IPS DF 6.9 (cell line): ENCODE measurements around the gene BAIAP2.
"Not testable (repeated sequence)": the region's sequence is repeated elsewhere in the genome, so short reads cannot be mapped to it uniquely, and the experiment has no call there.

Experiments
- DNase-seq: peaks from one replicate; pipeline ENCODE4 v3.0.0-alpha.2; 2013; ENCODE audit warnings: low read depth, low spot score
- H3K27ac ChIP-seq: one replicate; pipeline ENCODE4 v1.5.1; 2013; ENCODE audit warnings: low read length, control low read depth
- H3K27me3 ChIP-seq: 2 replicates; pipeline ENCODE4 v1.6.1; 2013; ENCODE audit warnings: mild to moderate bottlenecking, low read length; ENCODE audit not compliant: control insufficient read depth, insufficient read depth
- H3K36me3 ChIP-seq: 2 replicates; pipeline ENCODE4 v1.6.1; 2013; ENCODE audit warnings: low read length; ENCODE audit not compliant: control insufficient read depth, insufficient read depth
- H3K4me1 ChIP-seq: 2 replicates; pipeline ENCODE4 v1.6.1; 2013; ENCODE audit warnings: low read length; ENCODE audit not compliant: control insufficient read depth, insufficient read depth
- H3K4me3 ChIP-seq: 2 replicates; pipeline ENCODE4 v1.5.1; 2013; ENCODE audit warnings: mild to moderate bottlenecking, low read length
- H3K9me3 ChIP-seq: 2 replicates; pipeline ENCODE4 v1.6.1; 2013; ENCODE audit warnings: low read length, inconsistent platforms; ENCODE audit not compliant: control insufficient read depth, insufficient read depth
- WGBS: extraction: QIAGEN DNeasy Blood & Tissue Kit; methylation state at CpG from one replicate; pipeline ENCODE4 v1.1.7; 2013; ENCODE audit warnings: mixed read lengths, missing lambda C conversion rate; ENCODE audit not compliant: insufficient read length, insufficient coverage; 5-methylcytosine and 5-hydroxymethylcytosine counted together

The BAIAP2 gene

DNA sequence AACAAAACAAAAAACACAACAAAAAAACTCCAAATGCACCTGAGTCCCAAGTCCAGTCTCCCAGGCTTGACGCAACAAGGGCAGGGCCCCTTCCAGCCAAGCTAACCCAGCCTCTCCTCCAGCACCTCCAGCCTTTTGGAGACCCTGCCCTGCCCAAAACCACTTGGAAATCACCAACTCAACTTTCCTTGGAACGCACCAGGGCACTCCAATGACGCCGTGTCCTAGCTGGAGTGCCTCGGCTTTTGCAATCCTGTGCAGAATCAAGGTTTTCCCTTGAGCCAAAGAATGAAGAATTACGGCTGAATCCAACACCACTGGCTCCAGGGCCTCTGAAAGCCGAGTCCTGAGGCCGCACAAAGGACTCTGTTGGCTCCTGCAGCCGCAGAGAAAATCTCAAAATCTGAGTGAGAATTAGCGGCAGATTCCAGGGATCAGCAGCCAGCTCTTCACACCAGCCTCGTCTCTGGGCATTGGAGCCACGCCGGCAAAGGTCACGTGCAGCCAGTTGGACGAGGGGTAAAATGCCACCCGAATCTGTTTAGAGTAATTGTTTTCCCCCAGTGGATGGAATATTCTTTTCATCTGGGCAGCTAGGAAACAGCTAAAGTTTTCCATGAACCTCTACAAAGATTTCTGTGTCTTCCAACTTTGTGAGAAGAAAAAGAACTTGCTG, 9.7 kb upstream of the BAIAP2 start:
- no peak overlapping the region for H3K27ac ChIP-seq
- no peak for DNase-seq
- H3K27me3 ChIP-seq, result no peaks in the 10 kb centered on the region
- no peaks in the 10 kb centered on the region for H3K36me3 ChIP-seq
- H3K4me3 ChIP-seq, result no peak overlapping the region
- H3K4me1 ChIP-seq, result peaks cover 6% of the 10 kb centered on the region; the same call in 1 of the 2 replicates
- no CpG with 5 or more reads among the region's 16 CpGs for WGBS
- no peaks in the 10 kb centered on the region for H3K9me3 ChIP-seq

DNA sequence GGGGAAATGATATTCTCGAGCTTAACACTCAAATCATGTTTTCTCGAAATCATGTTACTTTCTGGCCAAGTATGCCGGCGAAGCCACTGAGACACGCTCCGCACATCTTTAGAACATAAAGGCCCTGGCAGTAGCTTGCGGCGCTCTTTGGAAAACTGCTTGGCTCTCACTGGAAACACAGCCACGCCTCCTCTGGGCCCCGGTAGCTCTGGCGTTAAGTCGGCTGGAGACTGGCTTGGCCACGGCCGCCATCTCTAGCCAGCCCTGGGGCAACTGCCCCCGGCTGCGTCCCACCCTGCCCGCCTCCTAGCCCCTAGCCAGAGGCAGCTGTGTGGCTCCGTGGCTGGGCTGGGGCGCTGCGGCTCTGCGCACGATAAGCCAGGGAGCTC, 9.2 kb upstream of the BAIAP2 start:
- no peak overlapping the region for H3K4me3 ChIP-seq
- H3K4me1 ChIP-seq, result peaks cover 6% of the 10 kb centered on the region; the same call in 1 of the 2 replicates
- no peaks in the 10 kb centered on the region for H3K9me3 ChIP-seq
- H3K36me3 ChIP-seq, result no peaks in the 10 kb centered on the region
- no peak for DNase-seq
- H3K27ac ChIP-seq, result no peak overlapping the region
- no CpG with 5 or more reads among the region's 22 CpGs for WGBS
- H3K27me3 ChIP-seq, result no peaks in the 10 kb centered on the region

DNA sequence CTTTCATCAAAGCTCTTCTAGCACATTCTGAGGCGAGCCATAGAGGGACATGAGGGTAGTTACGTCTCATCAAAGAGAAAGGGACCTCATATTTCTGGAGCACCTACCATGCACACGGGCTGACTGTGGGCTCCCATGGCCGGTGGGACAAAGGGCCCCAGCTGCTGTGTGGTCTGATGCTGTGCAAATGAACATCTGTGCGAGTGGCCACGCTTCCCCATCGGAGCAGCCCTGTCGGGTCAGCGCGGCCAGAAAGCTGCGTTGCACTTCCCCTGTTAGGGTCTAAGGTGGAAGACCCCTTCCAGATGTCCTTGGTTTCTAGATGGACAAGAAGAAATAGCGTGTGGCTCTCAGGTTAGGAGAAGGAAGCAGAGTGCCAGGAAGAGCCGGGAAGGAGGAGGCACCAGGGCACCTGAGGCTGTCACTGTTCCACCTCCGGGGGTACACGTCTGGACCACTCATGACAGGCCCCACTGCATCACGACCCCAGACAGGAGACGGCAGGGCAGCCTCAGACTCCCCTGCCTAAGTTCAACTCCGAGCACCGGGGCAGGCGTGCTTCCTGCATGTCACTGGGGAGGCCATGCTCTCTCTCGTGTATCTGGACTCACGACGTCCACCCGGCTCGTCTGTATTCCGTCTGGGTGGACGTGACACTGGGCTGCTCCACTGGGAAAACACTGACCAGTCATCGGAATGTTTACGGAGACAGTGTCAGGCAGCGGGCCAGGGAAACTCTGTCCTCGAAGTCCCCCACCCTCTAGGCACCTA, 8.5 kb upstream of the BAIAP2 start:
- DNase-seq, result no peak
- peaks cover 6% of the 10 kb centered on the region; the same call in 1 of the 2 replicates for H3K4me1 ChIP-seq
- H3K9me3 ChIP-seq, result no peaks in the 10 kb centered on the region
- no peaks in the 10 kb centered on the region for H3K27me3 ChIP-seq
- no peak overlapping the region for H3K27ac ChIP-seq
- no peaks in the 10 kb centered on the region for H3K36me3 ChIP-seq
- H3K4me3 ChIP-seq, result no peak overlapping the region
- WGBS, result no CpG with 5 or more reads among the region's 31 CpGs

DNA sequence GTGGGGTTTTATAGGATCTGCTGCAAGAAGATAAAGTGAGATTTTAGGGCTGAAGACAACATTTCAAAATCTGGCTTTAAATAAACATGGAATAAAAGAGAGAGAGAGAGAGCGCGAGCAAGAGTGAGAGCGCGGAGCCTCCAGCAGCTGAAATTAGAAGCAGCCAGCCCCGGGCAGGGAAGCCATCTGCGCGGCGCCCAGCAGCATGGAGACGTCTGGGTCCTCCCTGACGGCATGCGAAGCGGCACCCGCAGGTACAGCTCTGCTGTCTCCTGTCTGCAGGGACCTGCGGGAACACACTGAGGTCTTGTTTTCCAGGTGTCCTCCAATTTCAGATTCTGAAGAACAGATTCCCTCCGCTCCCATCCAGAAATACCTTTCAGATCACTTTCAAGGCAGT, 7.9 kb upstream of the BAIAP2 start:
- Histone ChIP-seq H3K36me3 (no peaks in the 10 kb centered on the region), H3K27me3 (no peaks in the 10 kb centered on the region), H3K4me1 (peaks cover 6% of the 10 kb centered on the region; the same call in 1 of the 2 replicates), H3K9me3 (no peaks in the 10 kb centered on the region), H3K4me3 (no peak overlapping the region), H3K27ac (no peak overlapping the region)
- no CpG with 5 or more reads among the region's 15 CpGs for WGBS
- DNase-seq, result no peak

DNA sequence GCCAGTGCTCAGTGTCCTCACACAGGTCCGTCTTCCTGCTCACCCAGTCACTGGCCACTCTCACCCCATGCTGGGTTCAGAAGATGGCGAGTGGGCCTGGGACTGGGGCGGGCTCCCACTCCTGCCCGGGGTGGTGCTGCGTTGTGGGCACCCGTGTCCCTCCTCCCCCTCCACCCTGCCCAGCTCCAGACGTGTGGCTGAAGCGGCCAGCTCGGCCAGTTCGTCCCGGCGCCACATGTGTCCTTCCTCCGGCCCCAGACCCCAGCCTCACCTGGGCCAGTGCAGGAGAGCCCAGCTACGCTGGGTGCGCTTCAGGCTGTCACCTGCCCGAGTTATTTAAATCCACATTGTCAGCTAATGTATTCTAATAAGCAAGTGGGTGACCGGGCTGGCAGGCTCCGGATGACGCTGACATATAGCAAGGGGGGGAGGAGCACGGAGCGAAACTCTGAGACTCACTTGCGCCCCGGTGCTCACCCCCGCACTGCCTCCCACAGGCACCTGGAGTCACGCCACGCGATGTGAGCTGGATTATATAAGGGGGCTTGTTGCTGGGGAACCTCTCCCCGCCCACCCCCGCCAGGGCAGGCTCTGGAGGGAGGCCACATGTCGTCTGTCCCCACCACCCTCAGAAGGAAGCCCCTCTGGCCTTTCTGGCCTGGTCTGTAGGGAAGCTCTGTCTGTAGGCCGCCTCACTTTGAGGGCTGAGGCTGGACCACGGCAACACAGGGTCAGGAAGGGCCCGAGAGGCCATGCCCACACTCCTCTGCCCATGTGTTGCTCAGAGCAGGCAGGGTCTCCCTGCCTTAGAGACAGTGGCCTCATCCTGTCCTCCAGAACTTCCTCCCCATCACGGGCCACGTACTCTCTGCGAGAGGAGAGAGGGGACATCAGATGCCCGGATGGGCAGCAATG, 7.1 kb upstream of the BAIAP2 start:
- WGBS, result no CpG with 5 or more reads among the region's 37 CpGs
- Histone ChIP-seq H3K4me3 (no peak overlapping the region), H3K9me3 (no peaks in the 10 kb centered on the region), H3K27ac (no peak overlapping the region), H3K27me3 (no peaks in the 10 kb centered on the region), H3K4me1 (peaks cover 6% of the 10 kb centered on the region; the same call in 1 of the 2 replicates), H3K36me3 (peaks cover 3% of the 10 kb centered on the region; the same call in 1 of the 2 replicates)
- DNase-seq, result no peak

DNA sequence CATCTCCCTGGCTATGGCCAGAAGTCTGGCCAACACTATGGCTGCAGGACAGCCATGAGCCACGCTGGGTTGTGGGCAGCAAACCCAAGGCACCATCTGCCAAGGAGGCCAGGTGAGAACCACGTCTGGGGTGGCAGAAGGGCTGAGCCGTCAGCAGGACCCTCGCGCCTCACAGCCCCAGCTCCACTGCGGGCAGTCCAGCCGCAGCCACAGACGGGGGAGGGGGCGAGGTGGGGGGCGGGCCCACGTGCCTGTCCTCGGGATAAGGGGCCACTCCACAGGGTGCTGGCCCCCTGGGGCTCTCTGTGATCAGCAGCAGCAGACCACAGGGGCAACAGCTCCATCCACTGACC, 6.5 kb upstream of the BAIAP2 start:
- H3K9me3 ChIP-seq, result no peaks in the 10 kb centered on the region
- peaks cover 6% of the 10 kb centered on the region; the same call in 1 of the 2 replicates for H3K4me1 ChIP-seq
- peaks cover 3% of the 10 kb centered on the region; the same call in 1 of the 2 replicates for H3K36me3 ChIP-seq
- DNase-seq, result no peak
- no peak overlapping the region for H3K27ac ChIP-seq
- WGBS, result no CpG with 5 or more reads among the region's 12 CpGs
- no peaks in the 10 kb centered on the region for H3K27me3 ChIP-seq
- H3K4me3 ChIP-seq, result no peak overlapping the region

DNA sequence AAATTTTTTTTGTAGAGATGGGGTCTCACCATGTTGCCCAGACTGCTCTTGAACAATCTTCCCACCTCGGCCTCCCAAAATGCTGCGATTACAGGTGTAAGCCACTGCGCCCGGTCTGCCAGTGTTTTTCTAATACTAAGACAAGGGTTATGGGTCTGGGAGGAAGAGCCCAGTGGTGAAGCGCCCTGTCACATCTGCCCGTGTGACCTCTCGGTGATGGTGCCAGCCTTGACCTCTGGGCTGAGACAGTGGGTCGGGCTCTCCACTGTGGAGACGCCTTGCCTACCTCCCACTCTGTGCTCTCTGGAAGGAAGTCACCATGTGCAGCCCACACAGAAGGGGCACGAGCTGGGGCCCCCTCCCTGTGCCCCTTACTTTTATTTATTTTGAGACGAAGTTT, 5.1 kb upstream of the BAIAP2 start:
- H3K27ac ChIP-seq, result no peak overlapping the region
- H3K9me3 ChIP-seq, result no peaks in the 10 kb centered on the region
- peaks cover 3% of the 10 kb centered on the region; the same call in 1 of the 2 replicates for H3K36me3 ChIP-seq
- no peaks in the 10 kb centered on the region for H3K27me3 ChIP-seq
- no peak for DNase-seq
- WGBS, result no CpG with 5 or more reads among the region's 11 CpGs
- no peak overlapping the region for H3K4me3 ChIP-seq
- H3K4me1 ChIP-seq, result peaks cover 4% of the 10 kb centered on the region; the same call in 1 of the 2 replicates

DNA sequence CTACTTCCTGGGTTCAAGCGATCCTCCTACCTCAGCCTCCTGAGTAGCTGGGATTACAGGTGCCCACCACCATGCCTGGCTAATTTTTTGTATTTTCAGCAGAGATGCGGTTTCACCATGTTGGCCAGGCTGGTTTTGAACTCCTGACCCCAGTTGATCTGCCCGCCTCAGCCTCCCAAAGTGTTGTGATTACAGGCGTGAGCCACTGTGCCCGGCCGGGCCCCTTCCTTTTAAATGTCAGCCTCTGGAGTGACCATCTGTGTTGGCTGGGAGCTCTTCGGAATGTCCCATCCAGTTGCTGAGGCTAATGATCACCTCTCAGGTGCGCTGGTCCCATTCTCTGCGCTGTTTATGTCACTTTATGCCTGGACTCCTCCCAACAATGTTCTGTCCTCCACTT, 4.6 kb upstream of the BAIAP2 start:
- not testable (repeated sequence) for H3K4me1 ChIP-seq, H3K9me3 ChIP-seq, H3K4me3 ChIP-seq, H3K27me3 ChIP-seq, DNase-seq, H3K36me3 ChIP-seq, H3K27ac ChIP-seq
- no CpG with 5 or more reads among the region's 9 CpGs for WGBS

DNA sequence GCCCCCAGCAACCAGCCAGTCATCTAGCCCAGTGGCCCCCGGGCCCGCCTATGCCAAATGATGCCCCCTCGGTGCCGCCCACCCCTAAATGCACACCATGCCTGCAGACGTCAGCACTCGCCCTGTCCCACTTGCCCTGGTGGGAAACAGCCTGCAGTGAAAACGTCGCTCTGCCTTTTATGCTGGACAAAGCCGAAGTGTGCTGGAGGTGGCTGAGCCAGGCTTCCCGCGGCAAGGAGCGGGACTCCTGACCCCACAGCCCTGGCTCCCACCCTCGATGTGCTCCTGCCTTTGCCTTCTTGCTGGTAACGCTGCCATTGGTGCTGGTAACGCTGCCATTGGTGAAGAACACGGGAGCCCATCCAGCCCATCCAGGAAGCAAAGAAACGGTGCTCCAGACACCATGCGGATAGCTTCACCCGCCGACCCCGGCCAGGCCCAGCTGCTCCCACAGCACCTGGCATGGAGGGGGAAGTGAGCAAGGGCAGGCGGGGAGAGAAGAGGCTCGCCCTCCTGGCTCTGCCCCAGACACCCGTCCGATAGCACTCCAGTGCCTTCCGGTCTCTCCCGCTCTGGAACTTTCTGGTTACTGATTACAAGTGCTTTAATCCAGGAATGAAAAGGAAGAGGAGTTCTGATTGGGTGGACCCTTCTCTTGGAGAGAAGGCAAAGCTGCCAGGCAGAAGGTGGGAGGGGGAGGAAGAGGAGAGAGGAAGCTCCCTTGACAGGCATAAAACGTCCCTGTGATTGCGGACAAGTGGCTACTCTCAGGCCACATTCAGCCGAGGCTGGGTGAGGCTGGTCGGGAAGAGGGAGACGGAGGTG, 4.0 kb upstream of the BAIAP2 start:
- H3K4me3 ChIP-seq, result no peak overlapping the region
- no CpG with 5 or more reads among the region's 32 CpGs for WGBS
- peaks cover 3% of the 10 kb centered on the region; the same call in 1 of the 2 replicates for H3K36me3 ChIP-seq
- H3K27me3 ChIP-seq, result no peaks in the 10 kb centered on the region; the same call in 1 of the 2 replicates
- no peak for DNase-seq
- no peaks in the 10 kb centered on the region for H3K9me3 ChIP-seq
- H3K27ac ChIP-seq, result no peak overlapping the region
- H3K4me1 ChIP-seq, result peaks cover 4% of the 10 kb centered on the region; the same call in 1 of the 2 replicates
